ENCODE data around the gene FGD4. TPM values are rescaled to one million over a fixed set of nuclear protein-coding genes. Genes with fewer than 3 reads are reported as not detected.

FGD4 gene
- total RNA-seq, 4 donors from 2014 or later: 22.1 to 56.7 (median 38.0) TPM

GRCh38 chr12:32679920-32680237 lies 280.5 kb downstream of the FGD4 start:
- 0% methylated on average over 9 to 13 of the region's 14 CpGs for WGBS, 2 donors (ENCODE audit: low coverage in 1 of 2)

GRCh38 chr12:32680787-32681186 lies 281.4 kb downstream of the FGD4 start:
- Histone ChIP-seq H3K9me3 (no peaks in the 10 kb centered on the region), H3K36me3 (no peaks in the 10 kb centered on the region), H3K4me1 (peaks cover 0 to 41% (median 0%) of the 10 kb centered on the region in 3 donors), H3K27me3 (no peaks in the 10 kb centered on the region), H3K27ac (peak overlapping the region; percentile 70 to 97 (median 96)), H3K4me3 (peak overlapping the region in 1 of 2 donors; percentile 97)
- TF ChIP-seq POLR2A (IDR thresholded peaks at IDR 0.05): no peak
- TF ChIP-seq, protein P1, sequence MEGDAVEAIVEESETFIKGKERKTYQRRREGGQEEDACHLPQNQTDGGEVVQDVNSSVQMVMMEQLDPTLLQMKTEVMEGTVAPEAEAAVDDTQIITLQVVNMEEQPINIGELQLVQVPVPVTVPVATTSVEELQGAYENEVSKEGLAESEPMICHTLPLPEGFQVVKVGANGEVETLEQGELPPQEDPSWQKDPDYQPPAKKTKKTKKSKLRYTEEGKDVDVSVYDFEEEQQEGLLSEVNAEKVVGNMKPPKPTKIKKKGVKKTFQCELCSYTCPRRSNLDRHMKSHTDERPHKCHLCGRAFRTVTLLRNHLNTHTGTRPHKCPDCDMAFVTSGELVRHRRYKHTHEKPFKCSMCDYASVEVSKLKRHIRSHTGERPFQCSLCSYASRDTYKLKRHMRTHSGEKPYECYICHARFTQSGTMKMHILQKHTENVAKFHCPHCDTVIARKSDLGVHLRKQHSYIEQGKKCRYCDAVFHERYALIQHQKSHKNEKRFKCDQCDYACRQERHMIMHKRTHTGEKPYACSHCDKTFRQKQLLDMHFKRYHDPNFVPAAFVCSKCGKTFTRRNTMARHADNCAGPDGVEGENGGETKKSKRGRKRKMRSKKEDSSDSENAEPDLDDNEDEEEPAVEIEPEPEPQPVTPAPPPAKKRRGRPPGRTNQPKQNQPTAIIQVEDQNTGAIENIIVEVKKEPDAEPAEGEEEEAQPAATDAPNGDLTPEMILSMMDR (IDR thresholded peaks at IDR 0.05): no peak
- TF ChIP-seq POLR2AphosphoS5 (IDR thresholded peaks at IDR 0.05): no peak
- no peak for TF ChIP-seq EP300 (IDR thresholded peaks at IDR 0.05)
- no peak for ATAC-seq

More at GRCh38 chr12:32679920-32680237, 280.5 kb downstream of the FGD4 start:
- Histone ChIP-seq H3K4me3 (peak overlapping the region; percentile 58 to 97), H3K9me3 (no peaks in the 10 kb centered on the region), H3K27me3 (no peaks in the 10 kb centered on the region), H3K36me3 (no peaks in the 10 kb centered on the region), H3K4me1 (peaks cover 0 to 41% (median 0%) of the 10 kb centered on the region in 3 donors), H3K27ac (peak overlapping the region; percentile 70 to 97 (median 96))
- no peak for ATAC-seq
- TF ChIP-seq POLR2A (IDR thresholded peaks at IDR 0.05): no peak
- no peak for TF ChIP-seq POLR2AphosphoS5 (IDR thresholded peaks at IDR 0.05)
- TF ChIP-seq, protein P1 (IDR thresholded peaks at IDR 0.05): no peak
- no peak for TF ChIP-seq EP300 (IDR thresholded peaks at IDR 0.05)

DNA sequence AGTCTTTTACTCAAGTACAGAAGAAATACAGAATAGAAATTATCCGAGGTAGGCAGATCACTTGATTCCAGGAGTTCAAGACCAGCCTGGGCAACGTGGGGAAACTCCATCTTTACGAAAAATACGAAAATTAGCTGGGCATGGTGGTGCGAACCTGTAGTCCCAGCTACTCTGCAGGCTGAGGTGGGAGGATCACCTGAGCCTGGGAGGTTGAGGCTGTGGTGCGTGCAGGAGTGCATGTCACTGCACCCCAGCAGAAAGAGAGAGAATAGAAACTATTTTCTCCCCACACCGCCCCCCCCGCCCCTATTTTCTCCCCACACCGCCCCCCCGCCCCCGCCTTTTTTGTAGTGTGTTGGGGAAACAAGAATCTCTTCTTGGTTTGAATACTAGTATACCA lies 281.9 kb downstream of the FGD4 start:
- no peaks in the 10 kb centered on the region for H3K27me3 ChIP-seq
- H3K36me3 ChIP-seq: no peaks in the 10 kb centered on the region
- peaks cover 0 to 41% (median 0%) of the 10 kb centered on the region in 3 donors for H3K4me1 ChIP-seq
- 66 to 84% methylated on average over 8 to 9 of the region's 11 CpGs for WGBS, 2 donors (ENCODE audit: low coverage in 1 of 2)
- peak overlapping the region in 3 of 4 donors; percentile 94 to 97 (median 97) for H3K27ac ChIP-seq
- TF ChIP-seq EP300 (IDR thresholded peaks at IDR 0.05) (no peak), POLR2A (IDR thresholded peaks at IDR 0.05) (no peak), POLR2AphosphoS5 (IDR thresholded peaks at IDR 0.05) (no peak)
- TF ChIP-seq, protein P1 (IDR thresholded peaks at IDR 0.05): no peak
- H3K9me3 ChIP-seq: no peaks in the 10 kb centered on the region
- H3K4me3 ChIP-seq: no peak overlapping the region
- ATAC-seq: no peak

DNA sequence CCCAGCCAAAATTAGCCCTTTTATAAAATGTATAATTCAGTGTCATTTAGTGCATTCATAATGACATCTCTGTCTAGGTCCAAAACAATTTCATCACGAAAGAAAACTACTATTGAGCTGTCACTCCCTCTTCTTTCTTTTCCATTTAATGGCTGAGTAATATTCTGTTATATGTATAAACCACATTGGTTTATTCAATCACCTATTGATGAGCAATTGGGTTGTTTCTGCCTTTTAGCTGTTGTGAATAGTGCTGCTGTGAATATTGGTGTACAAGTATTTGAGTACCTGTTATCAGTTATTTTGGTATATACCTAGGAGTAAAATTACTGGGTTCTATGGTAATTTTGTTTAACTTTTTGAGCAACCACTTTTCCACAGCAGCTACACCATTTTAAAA lies 287.0 kb downstream of the FGD4 start:
- Histone ChIP-seq H3K36me3 (no peaks in the 10 kb centered on the region), H3K9me3 (no peaks in the 10 kb centered on the region), H3K4me1 (peaks cover 0 to 44% (median 3%) of the 10 kb centered on the region in 3 donors), H3K27ac (no peak overlapping the region), H3K4me3 (no peak overlapping the region), H3K27me3 (no peaks in the 10 kb centered on the region)
- no peak for ATAC-seq
- 20 to 75% methylated on average over 1 of the region's 1 CpG for whole genome bisulfite sequencing, 2 donors (ENCODE audit: low coverage in 1 of 2)
- no peak for TF ChIP-seq POLR2AphosphoS5 (IDR thresholded peaks at IDR 0.05)
- TF ChIP-seq POLR2A (IDR thresholded peaks at IDR 0.05): no peak
- TF ChIP-seq, protein P1 (IDR thresholded peaks at IDR 0.05): no peak

DNA sequence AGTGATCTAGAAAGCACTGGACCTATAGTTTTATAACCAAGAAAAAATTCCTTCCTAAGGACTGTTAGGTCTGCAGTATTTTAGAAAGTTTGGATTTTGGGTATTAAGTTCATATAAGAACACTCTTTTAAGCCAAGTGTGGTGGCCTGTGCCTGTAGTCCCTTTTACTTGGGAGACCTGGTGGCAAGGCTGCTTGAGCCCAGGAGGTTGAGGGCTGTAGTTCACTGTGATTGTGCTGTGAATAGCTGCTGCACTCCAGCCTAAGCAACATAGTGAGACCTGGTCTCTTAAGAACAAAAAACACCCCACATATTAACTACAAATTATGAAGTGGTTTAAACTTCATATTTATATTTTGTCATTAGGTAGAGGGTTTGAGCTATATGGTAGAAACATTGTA lies 289.4 kb downstream of the FGD4 start:
- Histone ChIP-seq H3K4me1 (peaks cover 0 to 21% (median 3%) of the 10 kb centered on the region in 3 donors), H3K27me3 (no peaks in the 10 kb centered on the region), H3K4me3 (no peak overlapping the region), H3K36me3 (no peaks in the 10 kb centered on the region), H3K9me3 (no peaks in the 10 kb centered on the region), H3K27ac (no peak overlapping the region)
- no peak for ATAC-seq
- TF ChIP-seq EP300 (IDR thresholded peaks at IDR 0.05) (no peak), POLR2A (IDR thresholded peaks at IDR 0.05) (no peak), POLR2AphosphoS5 (IDR thresholded peaks at IDR 0.05) (no peak)
- TF ChIP-seq, protein P1 (IDR thresholded peaks at IDR 0.05): no peak
